Measurements from ENCODE around the gene RUFY3.

- no peak for TF ChIP-seq CTCF (IDR thresholded peaks at IDR 0.05)
- no peak for TF ChIP-seq POLR2A (IDR thresholded peaks at IDR 0.05)
Measured at GRCh38 chr4:70830054-70830453, 108.3 kb downstream of the RUFY3 start.

All from adrenal gland (tissue), 5 donors.